ENCODE results near the gene NTN4. TPM values are rescaled to one million over a fixed set of nuclear protein-coding genes. Genes with fewer than 3 reads are reported as not detected.
A peak's percentile ranks its signal among the peaks of the same experiment; 100 is the strongest.

NTN4 gene
- total and polyA plus RNA-seq, 7 experiments from 2014 or later: 0.08 to 0.86 TPM; not detected in 5

GRCh38 chr12:95651681-95652080 is 138.9 kb downstream of the NTN4 start:
- Mint-ChIP-seq H3K9me3 (peaks cover 0 to 9% (median 0%) of the 10 kb centered on the region in 11 donors), H3K4me1 (peaks cover 0 to 5% (median 0%) of the 10 kb centered on the region in 7 donors), H3K36me3 (peaks cover 0 to 5% (median 0%) of the 10 kb centered on the region in 5 donors), H3K27ac (no peak overlapping the region), H3K4me3 (no peak overlapping the region), H3K27me3 (peaks cover 0 to 5% (median 0%) of the 10 kb centered on the region in 5 donors)
- DNase-seq (no peak), ATAC-seq (no peak)
- CTCF ChIA-PET: no interaction called here
- Histone ChIP-seq H3K4me3 (ENCODE audit: low read length) (no peak overlapping the region), H3K9me3 (ENCODE audit: control insufficient read depth in 2 of 3, low read length in 3 of 3) (no peaks in the 10 kb centered on the region), H3K27me3 (ENCODE audit: control insufficient read depth in 2 of 2, insufficient read depth in 2 of 2, low read length in 2 of 2) (no peaks in the 10 kb centered on the region), H3K27ac (ENCODE audit: low read depth, low read length) (no peak overlapping the region), H3K4me1 (ENCODE audit: control insufficient read depth in 2 of 2, insufficient read depth in 2 of 2, low read length in 2 of 2) (no peaks in the 10 kb centered on the region), H3K36me3 (ENCODE audit: control insufficient read depth in 2 of 3, insufficient read depth in 3 of 3, low read length in 3 of 3) (no peaks in the 10 kb centered on the region)
- intact Hi-C loops (cut with micrococcal nuclease): no loop called here
- POLR2A ChIA-PET: no interaction called here

- ChIA-PET CTCF (no interaction called here), POLR2A (no interaction called here)
- DNase-seq (no peak), ATAC-seq (no peak)
- H3K36me3 Mint-ChIP-seq: peaks cover 0 to under 1% (median 0%) of the 10 kb centered on the region in 5 donors
- Histone ChIP-seq H3K36me3 (ENCODE audit: control insufficient read depth in 2 of 3, insufficient read depth in 3 of 3, low read length in 3 of 3) (no peaks in the 10 kb centered on the region), H3K27ac (ENCODE audit: low read depth, low read length) (no peak overlapping the region), H3K9me3 (ENCODE audit: control insufficient read depth in 2 of 3, low read length in 3 of 3) (no peaks in the 10 kb centered on the region), H3K27me3 (ENCODE audit: control insufficient read depth in 2 of 2, insufficient read depth in 2 of 2, low read length in 2 of 2) (no peaks in the 10 kb centered on the region), H3K4me3 (ENCODE audit: low read length) (no peak overlapping the region), H3K4me1 (ENCODE audit: control insufficient read depth in 2 of 2, insufficient read depth in 2 of 2, low read length in 2 of 2) (no peaks in the 10 kb centered on the region)
- H3K9me3 Mint-ChIP-seq: peaks cover 0 to 2% (median 0%) of the 10 kb centered on the region in 11 donors
- H3K4me1 Mint-ChIP-seq: peaks cover 0 to 1% (median 0%) of the 10 kb centered on the region in 7 donors
- H3K27me3 Mint-ChIP-seq: peaks cover 0 to 6% (median 4%) of the 10 kb centered on the region in 5 donors
- peak overlapping the region in 1 of 9 donors; percentile 24 for H3K27ac Mint-ChIP-seq
- no peak overlapping the region for H3K4me3 Mint-ChIP-seq
- intact Hi-C loops (cut with micrococcal nuclease): no loop called here
Measured at GRCh38 chr12:95648990-95649791, 141.4 kb downstream of the NTN4 start.

GRCh38 chr12:95646781-95647190 is 143.8 kb downstream of the NTN4 start:
- no peak overlapping the region for H3K4me3 ChIP-seq (ENCODE audit: low read length)
- Mint-ChIP-seq H3K27me3 (peaks cover 0 to 6% (median 4%) of the 10 kb centered on the region in 5 donors), H3K4me1 (peaks cover 0 to 6% (median 0%) of the 10 kb centered on the region in 7 donors), H3K4me3 (no peak overlapping the region), H3K9me3 (no peaks in the 10 kb centered on the region), H3K27ac (no peak overlapping the region), H3K36me3 (no peaks in the 10 kb centered on the region)
- CTCF ChIA-PET: interaction anchor here (0.6 kb wide), 1 partner anchor 106 kb away, joined by 3 read pairs; no protein-coding TSS in a partner anchor
- no peaks in the 10 kb centered on the region for H3K4me1 ChIP-seq (ENCODE audit: control insufficient read depth in 2 of 2, insufficient read depth in 2 of 2, low read length in 2 of 2)
- DNase-seq: no peak
- no peak for ATAC-seq
- no peaks in the 10 kb centered on the region for H3K9me3 ChIP-seq (ENCODE audit: control insufficient read depth in 2 of 3, low read length in 3 of 3)
- H3K27me3 ChIP-seq (ENCODE audit: control insufficient read depth in 2 of 2, insufficient read depth in 2 of 2, low read length in 2 of 2): no peaks in the 10 kb centered on the region
- intact Hi-C loops (cut with micrococcal nuclease): no loop called here
- H3K27ac ChIP-seq (ENCODE audit: low read depth, low read length): no peak overlapping the region
- H3K36me3 ChIP-seq (ENCODE audit: control insufficient read depth in 2 of 3, insufficient read depth in 3 of 3, low read length in 3 of 3): no peaks in the 10 kb centered on the region
- POLR2A ChIA-PET: no interaction called here

- DNase-seq: no peak
- CTCF ChIA-PET: interaction anchor here (0.6 kb wide), 1 partner anchor 166 kb away, joined by 3 read pairs; no protein-coding TSS in a partner anchor
- intact Hi-C loops (cut with micrococcal nuclease): no loop called here
Measured at GRCh38 chr12:95643256-95643655, 147.3 kb downstream of the NTN4 start.

GRCh38 chr12:95642583-95642982 is 148.0 kb downstream of the NTN4 start:
- ATAC-seq: no peak
- H3K4me3 Mint-ChIP-seq: no peak overlapping the region
- Histone ChIP-seq H3K27ac (ENCODE audit: low read depth, low read length) (no peak overlapping the region), H3K36me3 (ENCODE audit: control insufficient read depth in 2 of 3, insufficient read depth in 3 of 3, low read length in 3 of 3) (no peaks in the 10 kb centered on the region), H3K4me1 (ENCODE audit: control insufficient read depth in 2 of 2, insufficient read depth in 2 of 2, low read length in 2 of 2) (no peaks in the 10 kb centered on the region), H3K9me3 (ENCODE audit: control insufficient read depth in 2 of 3, low read length in 3 of 3) (no peaks in the 10 kb centered on the region), H3K27me3 (ENCODE audit: control insufficient read depth in 2 of 2, insufficient read depth in 2 of 2, low read length in 2 of 2) (no peaks in the 10 kb centered on the region), H3K4me3 (ENCODE audit: low read length) (no peak overlapping the region)
- H3K27ac Mint-ChIP-seq: no peak overlapping the region
- H3K4me1 Mint-ChIP-seq: peaks cover 0 to 6% (median 0%) of the 10 kb centered on the region in 7 donors
- ChIA-PET CTCF (interaction anchor here (0.6 kb wide), 1 partner anchor 167 kb away, joined by 3 read pairs; no protein-coding TSS in a partner anchor), POLR2A (no interaction called here)
- no peak for DNase-seq
- peaks cover 0 to 8% (median 0%) of the 10 kb centered on the region in 5 donors for H3K27me3 Mint-ChIP-seq
- H3K36me3 Mint-ChIP-seq: no peaks in the 10 kb centered on the region
- intact Hi-C loops (cut with micrococcal nuclease): no loop called here
- H3K9me3 Mint-ChIP-seq: no peaks in the 10 kb centered on the region

More at GRCh38 chr12:95643256-95643655, 147.3 kb downstream of the NTN4 start:
- Histone ChIP-seq H3K4me1 (ENCODE audit: control insufficient read depth in 2 of 2, insufficient read depth in 2 of 2, low read length in 2 of 2) (no peaks in the 10 kb centered on the region), H3K36me3 (ENCODE audit: control insufficient read depth in 2 of 3, insufficient read depth in 3 of 3, low read length in 3 of 3) (no peaks in the 10 kb centered on the region), H3K27me3 (ENCODE audit: control insufficient read depth in 2 of 2, insufficient read depth in 2 of 2, low read length in 2 of 2) (no peaks in the 10 kb centered on the region), H3K27ac (ENCODE audit: low read depth, low read length) (no peak overlapping the region), H3K9me3 (ENCODE audit: control insufficient read depth in 2 of 3, low read length in 3 of 3) (no peaks in the 10 kb centered on the region), H3K4me3 (ENCODE audit: low read length) (no peak overlapping the region)
- no peak for ATAC-seq
- H3K36me3 Mint-ChIP-seq: no peaks in the 10 kb centered on the region
- H3K27me3 Mint-ChIP-seq: peaks cover 0 to 6% (median 0%) of the 10 kb centered on the region in 5 donors
- peaks cover 0 to 6% (median 0%) of the 10 kb centered on the region in 7 donors for H3K4me1 Mint-ChIP-seq
- H3K4me3 Mint-ChIP-seq: no peak overlapping the region
- H3K27ac Mint-ChIP-seq: no peak overlapping the region
- POLR2A ChIA-PET: no interaction called here
- no peaks in the 10 kb centered on the region for H3K9me3 Mint-ChIP-seq

GRCh38 chr12:95641299-95641952 is 149.1 kb downstream of the NTN4 start:
- ATAC-seq (no peak), DNase-seq (no peak)
- Mint-ChIP-seq H3K9me3 (peaks cover 0 to 4% (median 0%) of the 10 kb centered on the region in 11 donors), H3K4me3 (no peak overlapping the region), H3K27me3 (peaks cover 0 to 8% (median 0%) of the 10 kb centered on the region in 5 donors), H3K4me1 (peaks cover 0 to 6% (median 0%) of the 10 kb centered on the region in 7 donors), H3K36me3 (no peaks in the 10 kb centered on the region), H3K27ac (no peak overlapping the region)
- ChIA-PET POLR2A (no interaction called here), CTCF (interaction anchor here (0.6 kb wide), 1 partner anchor 647 kb away, joined by 3 read pairs; no protein-coding TSS in a partner anchor)
- H3K4me3 ChIP-seq (ENCODE audit: low read length): no peak overlapping the region
- no peaks in the 10 kb centered on the region for H3K27me3 ChIP-seq (ENCODE audit: control insufficient read depth in 2 of 2, insufficient read depth in 2 of 2, low read length in 2 of 2)
- no peaks in the 10 kb centered on the region for H3K36me3 ChIP-seq (ENCODE audit: control insufficient read depth in 2 of 3, insufficient read depth in 3 of 3, low read length in 3 of 3)
- H3K9me3 ChIP-seq (ENCODE audit: control insufficient read depth in 2 of 3, low read length in 3 of 3): no peaks in the 10 kb centered on the region
- intact Hi-C loops (cut with micrococcal nuclease): no loop called here
- H3K4me1 ChIP-seq (ENCODE audit: control insufficient read depth in 2 of 2, insufficient read depth in 2 of 2, low read length in 2 of 2): no peaks in the 10 kb centered on the region
- no peak overlapping the region for H3K27ac ChIP-seq (ENCODE audit: low read depth, low read length)
